Measurements from ENCODE around the gene PHLDA3. TPM values are rescaled to one million over a fixed set of nuclear protein-coding genes. Genes with fewer than 3 reads are reported as not detected.

PHLDA3 gene
- total RNA-seq, 1 donor from 2014 or later: 150 TPM

GRCh38 chr1:201429736-201430501 lies 39.1 kb downstream of the PHLDA3 start:
- no peaks in the 10 kb centered on the region for H3K27me3 ChIP-seq (ENCODE audit: insufficient read depth, low read length)

GRCh38 chr1:201427963-201428362 lies 41.0 kb downstream of the PHLDA3 start:
- no peaks in the 10 kb centered on the region for H3K36me3 ChIP-seq (ENCODE audit: insufficient read depth, low read length)
- peaks cover 3% of the 10 kb centered on the region for H3K9me3 Mint-ChIP-seq (ENCODE audit: unreplicated experiment)
- H3K36me3 Mint-ChIP-seq (ENCODE audit: low read depth, unreplicated experiment): no peaks in the 10 kb centered on the region
- H3K4me1 Mint-ChIP-seq (ENCODE audit: low read depth, unreplicated experiment): peaks cover 5% of the 10 kb centered on the region
- H3K4me3 Mint-ChIP-seq (ENCODE audit: unreplicated experiment): no peak overlapping the region
- peaks cover 5% of the 10 kb centered on the region for H3K9me3 ChIP-seq (ENCODE audit: insufficient read depth, low read depth, low read length)
- no peak overlapping the region for H3K27ac Mint-ChIP-seq (ENCODE audit: unreplicated experiment)
- TF ChIP-seq CTCF (IDR thresholded peaks at IDR 0.05; ENCODE audit: insufficient read depth, low read depth, low read length) (no peak), EZH2 (IDR thresholded peaks at IDR 0.05; ENCODE audit: insufficient read depth, low read length) (no peak)
- no peaks in the 10 kb centered on the region for H3K4me1 ChIP-seq (ENCODE audit: insufficient read depth, low read length)
- H3K79me2 ChIP-seq (ENCODE audit: insufficient read depth, low read length): no peaks in the 10 kb centered on the region
- no peak overlapping the region for H3K4me3 ChIP-seq (ENCODE audit: insufficient read depth, low read depth, low read length)
- H3K27me3 Mint-ChIP-seq (ENCODE audit: low read depth, unreplicated experiment): peaks cover 13% of the 10 kb centered on the region
- no peaks in the 10 kb centered on the region for H3K27me3 ChIP-seq (ENCODE audit: insufficient read depth, low read length)
- DNase-seq (ENCODE audit: low read depth) (no peak), FAIRE-seq (no peak)
- no peak overlapping the region for H2AFZ ChIP-seq (ENCODE audit: low read depth, low read length)
- H3K4me2 ChIP-seq (ENCODE audit: low read length): no peak overlapping the region
- H4K20me1 ChIP-seq (ENCODE audit: insufficient read depth, low read length): no peaks in the 10 kb centered on the region
- no peak overlapping the region for H3K9ac ChIP-seq (ENCODE audit: low read length)
- no peak overlapping the region for H3K27ac ChIP-seq (ENCODE audit: low read depth, low read length)

More at GRCh38 chr1:201429736-201430501, 39.1 kb downstream of the PHLDA3 start:
- H4K20me1 ChIP-seq (ENCODE audit: insufficient read depth, low read length): no peaks in the 10 kb centered on the region
- Mint-ChIP-seq H3K36me3 (ENCODE audit: low read depth, unreplicated experiment) (no peaks in the 10 kb centered on the region), H3K4me1 (ENCODE audit: low read depth, unreplicated experiment) (peaks cover 5% of the 10 kb centered on the region), H3K4me3 (ENCODE audit: unreplicated experiment) (no peak overlapping the region), H3K9me3 (ENCODE audit: unreplicated experiment) (peaks cover 3% of the 10 kb centered on the region), H3K27me3 (ENCODE audit: low read depth, unreplicated experiment) (peaks cover 13% of the 10 kb centered on the region), H3K27ac (ENCODE audit: unreplicated experiment) (no peak overlapping the region)
- no peak overlapping the region for H3K4me3 ChIP-seq (ENCODE audit: insufficient read depth, low read depth, low read length)
- H2AFZ ChIP-seq (ENCODE audit: low read depth, low read length): no peak overlapping the region
- no peak overlapping the region for H3K27ac ChIP-seq (ENCODE audit: low read depth, low read length)
- no peak for DNase-seq (ENCODE audit: low read depth)
- no peaks in the 10 kb centered on the region for H3K9me3 ChIP-seq (ENCODE audit: insufficient read depth, low read depth, low read length)
- H3K4me1 ChIP-seq (ENCODE audit: insufficient read depth, low read length): no peaks in the 10 kb centered on the region
- H3K36me3 ChIP-seq (ENCODE audit: insufficient read depth, low read length): no peaks in the 10 kb centered on the region
- H3K9ac ChIP-seq (ENCODE audit: low read length): no peak overlapping the region
- TF ChIP-seq EZH2 (IDR thresholded peaks at IDR 0.05; ENCODE audit: insufficient read depth, low read length) (no peak), CTCF (IDR thresholded peaks at IDR 0.05; ENCODE audit: insufficient read depth, low read depth, low read length) (no peak)
- no peaks in the 10 kb centered on the region for H3K79me2 ChIP-seq (ENCODE audit: insufficient read depth, low read length)
- no peak for FAIRE-seq
- H3K4me2 ChIP-seq (ENCODE audit: low read length): no peak overlapping the region

Measured in astrocyte (in vitro differentiated cells and primary cell).